A549 (cell line): ENCODE data around the gene SPDYE17.
"Not testable (repeated sequence)": the region's sequence is repeated elsewhere in the genome, so short reads cannot be mapped to it uniquely, and the experiment has no call there.

Source experiments
- CHD2 ChIP-seq: fragments of 150-350 bp; IDR thresholded peaks from 2 replicates; pipeline ENCODE4 v1.6.1; 2014; ENCODE audit warnings: low read length; ENCODE audit not compliant: partially characterized antibody
- EP300 ChIP-seq, 2 experiments: fragments of >200 bp; sonication (Bioruptor Twin); formaldehyde crosslinking; IDR thresholded peaks; 2 replicates in 1 of 2; 3 replicates in 1 of 2; pipeline ENCODE4 v1.6.1; 2016 to 2017
- GATA3 ChIP-seq: IDR thresholded peaks from 2 replicates; pipeline ENCODE4 v1.6.1; 2012; ENCODE audit warnings: borderline replicate concordance
- JUNB ChIP-seq: fragments of >200 bp; sonication (Bioruptor Twin); formaldehyde crosslinking; IDR thresholded peaks from 2 replicates; pipeline ENCODE4 v1.6.1; 2016
- MAZ ChIP-seq: fragments of 150-350 bp; IDR thresholded peaks from 2 replicates; pipeline ENCODE4 v1.6.1; 2014; ENCODE audit warnings: antibody characterized with exemption, low read depth, low read length, borderline replicate concordance
- MYC ChIP-seq: IDR thresholded peaks from 2 replicates; pipeline ENCODE4 v1.6.1; 2012; ENCODE audit warnings: mild to moderate bottlenecking, inconsistent platforms, low read length, improper control_type of control experiment, borderline replicate concordance
- POLR2A ChIP-seq: IDR thresholded peaks from 2 replicates; pipeline ENCODE4 v1.6.1; 2012; ENCODE audit warnings: mild to moderate bottlenecking, low read length
- RAD21 ChIP-seq, 2 experiments: fragments of >200 bp in 1 of 2; sonication (Bioruptor Twin) in 1 of 2; formaldehyde crosslinking in 1 of 2; IDR thresholded peaks in 1 of 2; conservative IDR thresholded peaks in 1 of 2; 2 replicates in 1 of 2; 3 replicates in 1 of 2; pipeline ENCODE4 v1.6.1; 2012 to 2018; ENCODE audit warnings: inconsistent platforms in 1 of 2
- TP53 ChIP-seq: fragments of 250-450 bp; sonication (Bioruptor Pico); IDR thresholded peaks from 2 replicates; pipeline ENCODE4 v1.5.0; 2021; ENCODE audit warnings: mild to moderate bottlenecking, moderate library complexity
- ZC3H11A ChIP-seq: fragments of 450-650 bp; IDR thresholded peaks from 2 replicates; pipeline ENCODE4 v1.6.1; 2014; ENCODE audit warnings: antibody characterized with exemption, mild to moderate bottlenecking
- TF ChIP-seq, protein P1 (sequence below): fragments of >200 bp; sonication (Bioruptor Twin); formaldehyde crosslinking; IDR thresholded peaks from 3 replicates; pipeline ENCODE4 v1.5.1; 2016
- TF ChIP-seq, protein P2 (sequence below): fragments of 200-600 bp; sonication (generic); IDR thresholded peaks from 2 replicates; pipeline ENCODE4 v1.6.1; 2016; ENCODE audit warnings: antibody characterized with exemption, mild to moderate bottlenecking, moderate library complexity
- TF ChIP-seq, protein P3 (sequence below): IDR thresholded peaks from 2 replicates; pipeline ENCODE4 v1.6.1; 2012

DNA sequence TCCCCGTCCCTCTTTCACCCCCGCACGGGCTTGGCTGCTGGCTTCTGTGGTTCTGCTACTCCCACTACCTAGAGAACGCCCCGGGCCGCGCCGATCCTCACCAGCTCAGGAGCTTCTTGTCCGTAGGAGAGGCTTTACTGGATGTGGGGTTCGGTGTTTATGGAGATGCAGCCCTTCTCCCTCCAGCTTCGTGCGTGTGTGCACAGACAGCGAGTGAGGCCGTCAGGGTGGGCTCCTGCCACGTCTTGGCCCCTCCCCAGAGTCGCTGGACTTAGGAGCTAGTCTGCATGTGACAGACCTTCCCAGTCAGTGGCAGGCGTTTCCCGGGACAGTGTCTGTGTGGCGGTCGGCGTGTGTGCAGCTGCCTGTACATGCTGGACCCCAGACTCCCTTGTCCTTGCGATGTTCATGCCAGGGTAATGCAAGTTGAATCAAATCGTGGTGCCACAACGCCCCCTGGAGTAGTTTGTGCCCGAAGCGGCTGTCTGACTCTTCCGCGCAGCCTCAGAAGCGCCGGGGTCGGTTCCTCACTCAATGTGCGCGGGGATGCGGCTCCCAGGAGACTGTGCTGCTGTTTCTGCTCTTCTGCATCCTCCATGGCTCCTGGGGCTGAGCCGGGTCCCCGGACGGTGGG lies 32.6 kb downstream of the SPDYE17 start:
- TF ChIP-seq, protein P1, sequence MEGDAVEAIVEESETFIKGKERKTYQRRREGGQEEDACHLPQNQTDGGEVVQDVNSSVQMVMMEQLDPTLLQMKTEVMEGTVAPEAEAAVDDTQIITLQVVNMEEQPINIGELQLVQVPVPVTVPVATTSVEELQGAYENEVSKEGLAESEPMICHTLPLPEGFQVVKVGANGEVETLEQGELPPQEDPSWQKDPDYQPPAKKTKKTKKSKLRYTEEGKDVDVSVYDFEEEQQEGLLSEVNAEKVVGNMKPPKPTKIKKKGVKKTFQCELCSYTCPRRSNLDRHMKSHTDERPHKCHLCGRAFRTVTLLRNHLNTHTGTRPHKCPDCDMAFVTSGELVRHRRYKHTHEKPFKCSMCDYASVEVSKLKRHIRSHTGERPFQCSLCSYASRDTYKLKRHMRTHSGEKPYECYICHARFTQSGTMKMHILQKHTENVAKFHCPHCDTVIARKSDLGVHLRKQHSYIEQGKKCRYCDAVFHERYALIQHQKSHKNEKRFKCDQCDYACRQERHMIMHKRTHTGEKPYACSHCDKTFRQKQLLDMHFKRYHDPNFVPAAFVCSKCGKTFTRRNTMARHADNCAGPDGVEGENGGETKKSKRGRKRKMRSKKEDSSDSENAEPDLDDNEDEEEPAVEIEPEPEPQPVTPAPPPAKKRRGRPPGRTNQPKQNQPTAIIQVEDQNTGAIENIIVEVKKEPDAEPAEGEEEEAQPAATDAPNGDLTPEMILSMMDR, result not testable (repeated sequence)
- not testable (repeated sequence) for TF ChIP-seq GATA3; CHD2; TP53 (CRISPR knock-in tag); EP300 (IDR thresholded peaks at IDR 0.05); ZC3H11A; JUNB; MYC; MAZ; POLR2A
- TF ChIP-seq, protein P2, sequence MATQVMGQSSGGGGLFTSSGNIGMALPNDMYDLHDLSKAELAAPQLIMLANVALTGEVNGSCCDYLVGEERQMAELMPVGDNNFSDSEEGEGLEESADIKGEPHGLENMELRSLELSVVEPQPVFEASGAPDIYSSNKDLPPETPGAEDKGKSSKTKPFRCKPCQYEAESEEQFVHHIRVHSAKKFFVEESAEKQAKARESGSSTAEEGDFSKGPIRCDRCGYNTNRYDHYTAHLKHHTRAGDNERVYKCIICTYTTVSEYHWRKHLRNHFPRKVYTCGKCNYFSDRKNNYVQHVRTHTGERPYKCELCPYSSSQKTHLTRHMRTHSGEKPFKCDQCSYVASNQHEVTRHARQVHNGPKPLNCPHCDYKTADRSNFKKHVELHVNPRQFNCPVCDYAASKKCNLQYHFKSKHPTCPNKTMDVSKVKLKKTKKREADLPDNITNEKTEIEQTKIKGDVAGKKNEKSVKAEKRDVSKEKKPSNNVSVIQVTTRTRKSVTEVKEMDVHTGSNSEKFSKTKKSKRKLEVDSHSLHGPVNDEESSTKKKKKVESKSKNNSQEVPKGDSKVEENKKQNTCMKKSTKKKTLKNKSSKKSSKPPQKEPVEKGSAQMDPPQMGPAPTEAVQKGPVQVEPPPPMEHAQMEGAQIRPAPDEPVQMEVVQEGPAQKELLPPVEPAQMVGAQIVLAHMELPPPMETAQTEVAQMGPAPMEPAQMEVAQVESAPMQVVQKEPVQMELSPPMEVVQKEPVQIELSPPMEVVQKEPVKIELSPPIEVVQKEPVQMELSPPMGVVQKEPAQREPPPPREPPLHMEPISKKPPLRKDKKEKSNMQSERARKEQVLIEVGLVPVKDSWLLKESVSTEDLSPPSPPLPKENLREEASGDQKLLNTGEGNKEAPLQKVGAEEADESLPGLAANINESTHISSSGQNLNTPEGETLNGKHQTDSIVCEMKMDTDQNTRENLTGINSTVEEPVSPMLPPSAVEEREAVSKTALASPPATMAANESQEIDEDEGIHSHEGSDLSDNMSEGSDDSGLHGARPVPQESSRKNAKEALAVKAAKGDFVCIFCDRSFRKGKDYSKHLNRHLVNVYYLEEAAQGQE, result not testable (repeated sequence)
- peak in 1 of 2 experiments; percentile 11; a peak in 1 of 5 replicates for TF ChIP-seq RAD21 (conservative IDR thresholded peaks at IDR 0.05 in 1 of 2, IDR thresholded peaks at IDR 0.05 in 1 of 2)
- TF ChIP-seq, protein P3, sequence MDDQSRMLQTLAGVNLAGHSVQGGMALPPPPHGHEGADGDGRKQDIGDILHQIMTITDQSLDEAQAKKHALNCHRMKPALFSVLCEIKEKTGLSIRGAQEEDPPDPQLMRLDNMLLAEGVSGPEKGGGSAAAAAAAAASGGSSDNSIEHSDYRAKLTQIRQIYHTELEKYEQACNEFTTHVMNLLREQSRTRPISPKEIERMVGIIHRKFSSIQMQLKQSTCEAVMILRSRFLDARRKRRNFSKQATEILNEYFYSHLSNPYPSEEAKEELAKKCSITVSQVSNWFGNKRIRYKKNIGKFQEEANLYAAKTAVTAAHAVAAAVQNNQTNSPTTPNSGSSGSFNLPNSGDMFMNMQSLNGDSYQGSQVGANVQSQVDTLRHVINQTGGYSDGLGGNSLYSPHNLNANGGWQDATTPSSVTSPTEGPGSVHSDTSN, result not testable (repeated sequence)
